Keratinocyte (primary cell): ENCODE data around the gene FCMR.

Source experiments
- CTCF ChIP-seq, 3 experiments: IDR thresholded peaks in 1 of 3; conservative IDR thresholded peaks in 1 of 3; optimal IDR thresholded peaks in 1 of 3; 2 replicates in 2 of 3; 3 replicates in 1 of 3; pipeline versions ENCODE3 to v1.5.1; 2011; ENCODE audit warnings: low read length in 3 of 3, mild to moderate bottlenecking in 3 of 3, moderate library complexity in 2 of 3, control low read depth in 1 of 3, inconsistent platforms in 1 of 3; ENCODE audit not compliant: insufficient read depth in 2 of 3; ENCODE audit errors: extremely low read depth in 1 of 3
- EZH2 ChIP-seq: IDR thresholded peaks from one replicate; pipeline ENCODE4 v1.6.1; 2012; ENCODE audit warnings: inconsistent platforms, mild to moderate bottlenecking, low read length, moderate library complexity

DNA sequence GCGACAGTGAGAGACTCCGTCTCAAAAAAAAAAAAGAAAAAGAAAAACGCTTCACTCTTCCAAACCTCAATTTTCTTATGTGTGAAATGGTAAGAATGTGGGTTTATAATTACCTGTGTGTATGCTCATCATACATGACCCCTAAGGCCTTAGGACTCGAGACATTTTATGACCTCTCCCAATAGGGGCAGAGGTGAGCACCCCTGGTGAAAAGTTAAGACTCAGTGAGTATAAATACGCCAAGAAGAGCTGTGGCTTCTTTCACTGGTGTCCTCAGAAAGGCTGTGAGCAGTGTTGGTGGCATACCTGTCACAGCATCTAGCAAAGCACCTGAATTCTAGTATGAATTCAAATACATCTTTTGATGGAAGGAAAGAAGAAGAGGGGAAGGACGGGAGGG is 7.8 kb upstream of the FCMR start:
- TF ChIP-seq CTCF (optimal IDR thresholded peaks at IDR 0.05 in 1 of 3, IDR thresholded peaks at IDR 0.05 in 1 of 3, conservative IDR thresholded peaks at IDR 0.05 in 1 of 3; ENCODE audit: extremely low read depth in 1 of 3, insufficient read depth in 2 of 3, low read length in 3 of 3) (no peak), EZH2 (no peak)
